ENCODE measurements around the gene LY6G6C.

DNA sequence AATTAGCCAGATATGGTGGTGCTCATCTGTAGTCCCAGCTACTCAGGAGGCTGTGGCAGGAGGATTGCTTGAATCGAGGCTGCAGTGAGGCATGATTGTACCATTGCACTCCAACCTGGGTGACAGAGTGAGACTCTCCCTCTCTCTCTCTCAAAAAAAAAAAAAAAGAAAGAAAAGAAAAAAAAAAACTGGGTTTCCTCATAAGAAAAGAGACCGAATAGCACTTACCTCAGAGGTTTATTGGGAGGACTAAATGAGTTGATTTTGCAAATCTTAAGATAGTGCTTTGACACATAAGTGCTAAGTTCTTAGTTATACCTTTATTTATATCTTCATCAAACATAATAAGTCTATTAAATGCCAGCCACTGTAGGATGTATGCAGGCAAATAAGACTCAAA is 49.3 kb upstream of the LY6G6C start:
- TF ChIP-seq, protein P1, sequence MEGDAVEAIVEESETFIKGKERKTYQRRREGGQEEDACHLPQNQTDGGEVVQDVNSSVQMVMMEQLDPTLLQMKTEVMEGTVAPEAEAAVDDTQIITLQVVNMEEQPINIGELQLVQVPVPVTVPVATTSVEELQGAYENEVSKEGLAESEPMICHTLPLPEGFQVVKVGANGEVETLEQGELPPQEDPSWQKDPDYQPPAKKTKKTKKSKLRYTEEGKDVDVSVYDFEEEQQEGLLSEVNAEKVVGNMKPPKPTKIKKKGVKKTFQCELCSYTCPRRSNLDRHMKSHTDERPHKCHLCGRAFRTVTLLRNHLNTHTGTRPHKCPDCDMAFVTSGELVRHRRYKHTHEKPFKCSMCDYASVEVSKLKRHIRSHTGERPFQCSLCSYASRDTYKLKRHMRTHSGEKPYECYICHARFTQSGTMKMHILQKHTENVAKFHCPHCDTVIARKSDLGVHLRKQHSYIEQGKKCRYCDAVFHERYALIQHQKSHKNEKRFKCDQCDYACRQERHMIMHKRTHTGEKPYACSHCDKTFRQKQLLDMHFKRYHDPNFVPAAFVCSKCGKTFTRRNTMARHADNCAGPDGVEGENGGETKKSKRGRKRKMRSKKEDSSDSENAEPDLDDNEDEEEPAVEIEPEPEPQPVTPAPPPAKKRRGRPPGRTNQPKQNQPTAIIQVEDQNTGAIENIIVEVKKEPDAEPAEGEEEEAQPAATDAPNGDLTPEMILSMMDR (IDR thresholded peaks at IDR 0.05) = no peak
- no peak for TF ChIP-seq POLR2AphosphoS5 (IDR thresholded peaks at IDR 0.05)

Data from upper lobe of left lung (tissue), 4 donors.